Activated T-cell treated with anti-CD3 and anti-CD28 coated beads, Interleukin-2, amount 50 U/mL, for 24 hours (primary cell): ENCODE results near the gene ZP3.
"Not testable (repeated sequence)": the region's sequence is repeated elsewhere in the genome, so short reads cannot be mapped to it uniquely, and the experiment has no call there.

Experiments used
- DNase-seq: peaks from one replicate; pipeline ENCODE4 v3.0.0-alpha.2; 2020
- H3K27ac Mint-ChIP-seq: 2 replicates; pipeline ENCODE4 v1.8.0; 2020; ENCODE audit warnings: mild to moderate bottlenecking, mixed read lengths
- H3K27me3 Mint-ChIP-seq: 2 replicates; pipeline ENCODE4 v1.8.0; 2020; ENCODE audit warnings: mixed read lengths
- H3K36me3 Mint-ChIP-seq: 2 replicates; pipeline ENCODE4 v1.8.0; 2020; ENCODE audit warnings: low read depth, mixed read lengths
- H3K4me1 Mint-ChIP-seq: 2 replicates; pipeline ENCODE4 v1.8.0; 2020; ENCODE audit warnings: low read depth, mixed read lengths
- H3K4me3 Mint-ChIP-seq: 2 replicates; pipeline ENCODE4 v1.8.0; 2020; ENCODE audit warnings: mild to moderate bottlenecking, moderate library complexity, mixed read lengths
- H3K9me3 Mint-ChIP-seq: 2 replicates; pipeline ENCODE4 v1.8.0; 2020; ENCODE audit warnings: mixed read lengths

Gene ZP3

DNA sequence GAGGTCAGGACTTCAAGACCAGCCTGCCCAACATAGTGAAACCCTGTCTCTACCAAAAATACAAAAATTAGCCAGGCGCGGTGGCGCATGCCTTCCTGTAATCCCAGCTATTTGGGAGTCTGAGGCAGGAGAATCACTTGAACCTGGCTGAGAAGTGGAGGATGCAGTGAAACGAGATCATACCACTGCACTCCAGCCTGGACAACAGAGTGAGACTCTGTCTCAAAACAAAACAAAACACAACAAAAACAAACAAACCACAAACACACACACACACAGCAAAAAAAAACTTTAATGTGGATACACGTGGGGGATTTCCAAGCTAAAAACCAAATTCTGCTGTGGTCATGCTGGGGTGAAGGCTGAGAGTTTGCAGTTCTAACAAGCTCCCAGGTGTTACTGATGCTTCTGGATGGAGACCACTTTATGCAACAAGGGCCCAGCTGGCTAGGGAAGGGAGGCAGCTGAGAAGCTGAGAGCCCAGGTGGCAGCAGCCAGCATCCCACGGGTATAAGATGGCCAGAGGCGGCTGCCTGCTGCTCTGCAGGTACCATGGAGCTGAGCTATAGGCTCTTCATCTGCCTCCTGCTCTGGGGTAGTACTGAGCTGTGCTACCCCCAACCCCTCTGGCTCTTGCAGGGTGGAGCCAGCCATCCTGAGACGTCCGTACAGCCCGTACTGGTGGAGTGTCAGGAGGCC is at the start of gene ZP3:
TSS of gene ZP3 (plus strand) at position 538 of the 699 bp plus-strand sequence. CDS start at position 553, 15 bp downstream.
- Mint-ChIP-seq H3K27me3 (no peaks in the 10 kb centered on the region), H3K4me3 (no peak within 1 kb of the TSS), H3K27ac (no peak within 1 kb of the TSS), H3K4me1 (peaks cover 9% of the 10 kb centered on the region), H3K36me3 (no peaks in the 10 kb centered on the region), H3K9me3 (no peaks in the 10 kb centered on the region)
- DNase-seq, result no peak

DNA sequence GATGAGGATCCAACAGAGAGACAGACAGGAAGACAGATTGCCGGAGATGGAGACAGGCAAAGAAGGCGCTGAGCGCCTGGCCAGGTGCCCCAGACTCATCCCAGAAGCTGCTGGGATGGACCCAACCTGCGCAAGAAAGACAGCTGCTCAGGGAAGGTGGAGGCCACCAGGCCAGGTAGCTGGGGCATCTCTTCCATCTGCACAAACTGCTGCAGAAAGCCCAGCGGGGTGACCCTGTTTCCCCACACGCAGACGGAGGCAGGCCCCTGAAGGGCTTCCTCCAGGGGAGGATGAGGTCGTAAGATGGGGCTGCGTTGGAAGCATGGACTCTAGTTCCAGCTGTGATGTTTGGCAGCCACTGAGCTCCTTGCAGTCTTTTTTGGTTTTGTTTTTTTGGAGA is 49.5 kb upstream of the ZP3 start:
- no peak overlapping the region for H3K27ac Mint-ChIP-seq
- H3K36me3 Mint-ChIP-seq, result no peaks in the 10 kb centered on the region
- no peak for DNase-seq
- no peaks in the 10 kb centered on the region for H3K9me3 Mint-ChIP-seq
- peaks cover 5% of the 10 kb centered on the region for H3K4me1 Mint-ChIP-seq
- H3K27me3 Mint-ChIP-seq, result peaks cover 14% of the 10 kb centered on the region
- no peak overlapping the region for H3K4me3 Mint-ChIP-seq

DNA sequence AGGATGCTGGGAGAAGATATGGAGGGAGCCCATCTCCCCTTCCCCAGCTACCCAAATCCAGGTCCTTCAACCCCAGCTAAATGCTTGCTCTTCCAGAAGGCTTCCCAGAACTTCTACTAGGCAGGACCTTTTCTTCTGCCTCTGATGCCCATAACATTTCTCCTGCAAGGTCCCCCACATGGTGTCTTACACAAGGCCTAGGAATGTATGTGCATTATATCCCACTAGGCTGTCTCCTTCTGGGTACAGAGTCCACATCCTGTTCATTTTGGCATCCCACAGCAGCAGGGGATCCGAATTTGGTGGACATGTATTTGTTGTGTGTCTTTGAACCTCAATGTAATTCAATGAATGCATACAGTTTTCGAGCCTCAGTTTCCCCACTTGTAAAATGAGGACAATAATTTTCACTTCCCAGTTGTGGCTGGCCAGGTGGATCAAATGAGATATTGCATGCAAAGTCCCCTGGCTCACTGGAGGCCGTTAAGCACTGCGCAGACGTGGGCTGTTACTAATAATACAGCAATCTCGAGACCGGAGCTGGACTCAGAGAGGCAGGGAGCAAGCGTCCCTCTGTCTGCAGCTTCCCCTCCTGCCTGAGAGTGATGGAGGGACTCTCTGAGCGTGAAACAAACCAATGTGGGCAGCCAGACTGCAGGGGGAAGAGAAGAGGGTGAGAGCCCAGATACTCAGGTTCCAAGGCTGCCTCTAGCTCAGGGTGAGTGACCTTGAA is 47.4 kb upstream of the ZP3 start:
- no peaks in the 10 kb centered on the region for H3K9me3 Mint-ChIP-seq
- no peak for DNase-seq
- no peaks in the 10 kb centered on the region for H3K36me3 Mint-ChIP-seq
- peaks cover 7% of the 10 kb centered on the region for H3K4me1 Mint-ChIP-seq
- no peak overlapping the region for H3K27ac Mint-ChIP-seq
- H3K27me3 Mint-ChIP-seq, result peaks cover 9% of the 10 kb centered on the region
- H3K4me3 Mint-ChIP-seq, result no peak overlapping the region

DNA sequence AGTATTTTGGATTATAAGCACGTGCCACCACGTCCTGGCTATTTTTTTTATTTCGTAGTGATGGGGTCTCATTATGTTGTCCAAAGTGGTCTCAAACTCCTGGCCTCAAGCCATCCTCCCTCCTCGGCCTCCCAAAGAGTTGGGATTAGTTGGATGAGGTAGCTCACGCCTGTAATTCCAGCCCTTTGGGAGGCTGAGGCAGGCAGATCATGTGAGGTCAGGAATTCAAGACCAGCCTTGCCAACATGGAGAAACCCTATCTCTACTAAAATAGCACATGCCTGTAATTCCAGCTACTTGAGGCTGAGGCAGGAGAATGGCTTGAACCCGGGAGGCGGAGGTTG is 44.2 kb upstream of the ZP3 start:
- no peaks in the 10 kb centered on the region for H3K36me3 Mint-ChIP-seq
- peaks cover 7% of the 10 kb centered on the region for H3K4me1 Mint-ChIP-seq
- no peaks in the 10 kb centered on the region for H3K27me3 Mint-ChIP-seq
- H3K4me3 Mint-ChIP-seq, result peak overlapping the region; percentile 63
- DNase-seq, result no peak
- peak overlapping the region; percentile 85 for H3K27ac Mint-ChIP-seq
- H3K9me3 Mint-ChIP-seq, result no peaks in the 10 kb centered on the region

DNA sequence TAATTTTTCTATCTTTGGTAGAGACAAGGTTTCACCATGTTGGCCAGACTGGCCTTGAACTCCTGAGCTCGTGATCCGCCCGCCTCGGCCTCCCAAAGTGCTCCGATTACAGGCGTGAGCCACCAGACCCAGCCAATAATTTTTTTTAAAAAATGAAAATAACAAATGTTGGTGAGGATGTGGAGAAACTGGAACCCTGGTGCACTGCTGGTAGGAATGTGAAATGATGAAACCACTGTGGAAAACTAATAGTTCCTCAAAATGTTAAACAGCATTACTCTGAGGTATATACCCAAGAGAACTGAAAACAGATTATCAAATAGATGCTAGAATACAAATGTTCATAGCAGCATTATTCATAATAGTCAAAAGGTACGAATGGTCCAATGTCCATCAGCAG is 42.9 kb upstream of the ZP3 start:
- H3K36me3 Mint-ChIP-seq, result no peaks in the 10 kb centered on the region
- no peak overlapping the region for H3K27ac Mint-ChIP-seq

DNA sequence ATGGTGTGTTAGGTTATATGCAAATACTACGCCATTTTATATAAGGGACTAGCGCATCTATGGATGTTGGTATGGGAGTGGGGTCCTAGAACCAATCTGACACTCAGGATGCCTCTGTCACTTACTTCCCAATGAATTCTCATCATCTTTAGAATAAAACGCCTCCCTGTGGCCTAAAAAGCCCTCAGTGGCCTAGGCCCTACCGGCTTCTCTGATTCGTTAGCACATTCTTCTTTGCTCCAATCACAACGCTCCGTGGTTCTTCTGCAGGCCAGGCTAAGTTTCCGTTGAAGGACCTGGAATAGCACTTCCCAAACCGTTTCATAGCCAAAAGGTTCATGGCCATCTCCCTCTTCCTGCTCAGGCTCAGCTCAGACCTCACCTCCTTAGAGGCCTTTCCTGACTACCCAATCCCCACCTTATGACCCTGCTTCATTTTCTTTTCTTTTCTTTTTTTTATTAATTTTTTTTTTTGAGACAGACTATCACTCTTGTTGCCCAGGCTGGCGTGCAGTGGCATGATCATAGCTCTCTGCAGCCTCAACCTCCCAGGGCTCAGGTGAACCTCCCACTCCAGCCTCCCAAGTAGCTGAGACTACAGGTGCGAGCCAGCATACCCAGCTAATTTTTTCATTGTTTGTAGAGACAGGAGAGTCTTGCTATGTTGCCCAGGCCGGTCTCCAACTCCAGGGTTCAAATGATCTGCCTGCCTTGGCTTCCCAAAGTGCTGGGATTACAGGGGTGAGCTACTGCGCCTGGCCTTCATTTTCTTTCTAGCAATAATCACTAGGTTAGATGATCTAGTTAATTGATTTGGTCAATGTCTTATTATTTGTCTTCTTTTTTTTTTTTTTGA is 41.4 kb upstream of the ZP3 start:
- DNase-seq, result no peak
- H3K4me1 Mint-ChIP-seq, result peaks cover 7% of the 10 kb centered on the region
- H3K27ac Mint-ChIP-seq, result no peak overlapping the region
- H3K9me3 Mint-ChIP-seq, result no peaks in the 10 kb centered on the region
- no peaks in the 10 kb centered on the region for H3K36me3 Mint-ChIP-seq
- no peaks in the 10 kb centered on the region for H3K27me3 Mint-ChIP-seq
- H3K4me3 Mint-ChIP-seq, result no peak overlapping the region

More for the DNA sequence above, 42.9 kb upstream of the ZP3 start:
- peaks cover 7% of the 10 kb centered on the region for H3K4me1 Mint-ChIP-seq
- DNase-seq, result no peak
- no peaks in the 10 kb centered on the region for H3K9me3 Mint-ChIP-seq
- no peaks in the 10 kb centered on the region for H3K27me3 Mint-ChIP-seq
- H3K4me3 Mint-ChIP-seq, result no peak overlapping the region

DNA sequence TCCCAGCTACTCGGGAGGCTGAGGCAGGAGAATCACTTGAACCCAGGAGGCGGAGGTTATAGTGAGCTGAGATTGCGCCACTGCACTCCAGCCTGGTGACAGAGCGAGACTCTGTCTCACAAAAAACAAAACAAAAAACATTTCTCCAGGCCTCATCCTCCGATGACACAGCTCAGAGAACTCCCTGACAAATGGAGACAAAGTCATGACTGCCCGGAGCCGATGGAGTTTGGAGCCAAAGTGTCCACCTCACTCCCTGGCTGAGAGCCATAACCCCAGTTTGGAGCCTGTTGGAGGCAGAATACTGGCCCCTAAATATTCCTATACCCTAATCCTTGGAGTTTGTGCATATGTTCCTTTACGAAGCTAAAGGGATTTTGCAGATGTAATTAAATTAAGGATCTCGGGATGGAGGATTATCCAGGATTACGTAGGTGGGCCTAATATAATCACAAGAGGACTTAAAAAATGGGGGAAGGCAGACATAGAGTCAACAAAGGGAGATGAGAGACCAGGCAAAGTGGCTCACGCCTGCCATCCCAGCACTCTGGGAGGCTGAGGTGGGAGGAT is 38.0 kb upstream of the ZP3 start:
- Mint-ChIP-seq H3K9me3 (no peaks in the 10 kb centered on the region), H3K4me3 (no peak overlapping the region), H3K36me3 (no peaks in the 10 kb centered on the region), H3K27ac (no peak overlapping the region), H3K27me3 (no peaks in the 10 kb centered on the region), H3K4me1 (peaks cover 3% of the 10 kb centered on the region)
- DNase-seq, result no peak

DNA sequence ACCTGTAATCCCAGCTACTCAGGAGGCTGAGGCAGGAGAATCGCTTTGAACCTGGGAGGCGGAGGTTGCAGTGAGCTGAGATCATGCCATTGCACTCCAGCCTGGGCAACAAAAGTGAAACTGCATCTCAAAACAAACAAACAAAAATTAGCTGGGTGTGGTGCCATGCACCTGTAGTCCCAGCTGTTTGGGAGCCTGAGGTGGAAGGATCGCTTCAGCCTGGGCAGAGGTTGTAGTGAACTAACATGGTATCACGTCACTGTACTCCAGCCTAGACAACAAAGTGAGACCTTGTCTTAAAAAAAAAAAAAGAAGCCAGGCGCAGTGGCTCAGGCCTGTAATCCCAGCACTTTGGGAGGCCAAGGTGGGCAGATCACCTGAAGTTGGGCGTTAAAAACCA is 37.0 kb upstream of the ZP3 start:
- H3K4me3 Mint-ChIP-seq, DNase-seq, H3K9me3 Mint-ChIP-seq, H3K27me3 Mint-ChIP-seq, H3K36me3 Mint-ChIP-seq, H3K27ac Mint-ChIP-seq: not testable (repeated sequence)
- H3K4me1 Mint-ChIP-seq, result peaks cover 12% of the 10 kb centered on the region

DNA sequence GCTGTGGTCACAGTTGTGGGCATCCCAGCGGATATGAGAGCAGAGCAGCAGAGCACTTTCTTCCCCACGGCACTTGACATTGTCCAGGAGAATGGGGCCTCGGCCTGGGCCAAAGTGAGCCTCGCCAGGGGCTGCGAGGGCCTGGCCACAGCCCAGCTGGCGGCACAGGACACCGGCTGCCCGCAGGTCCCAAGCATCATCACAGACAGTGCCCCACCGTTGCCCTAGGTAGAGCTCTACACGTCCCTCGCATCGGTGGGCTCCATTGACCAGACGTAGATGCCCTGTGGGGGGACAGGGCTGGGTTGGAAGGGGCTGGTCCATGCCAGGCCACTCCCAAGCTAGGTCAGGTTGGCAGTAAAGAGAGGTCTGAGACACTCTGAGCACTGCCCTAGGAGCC is 34.7 kb upstream of the ZP3 start:
- Mint-ChIP-seq H3K9me3 (no peaks in the 10 kb centered on the region), H3K36me3 (no peaks in the 10 kb centered on the region), H3K4me1 (peaks cover 18% of the 10 kb centered on the region), H3K4me3 (no peak overlapping the region), H3K27ac (no peak overlapping the region), H3K27me3 (no peaks in the 10 kb centered on the region)
- DNase-seq, result no peak

DNA sequence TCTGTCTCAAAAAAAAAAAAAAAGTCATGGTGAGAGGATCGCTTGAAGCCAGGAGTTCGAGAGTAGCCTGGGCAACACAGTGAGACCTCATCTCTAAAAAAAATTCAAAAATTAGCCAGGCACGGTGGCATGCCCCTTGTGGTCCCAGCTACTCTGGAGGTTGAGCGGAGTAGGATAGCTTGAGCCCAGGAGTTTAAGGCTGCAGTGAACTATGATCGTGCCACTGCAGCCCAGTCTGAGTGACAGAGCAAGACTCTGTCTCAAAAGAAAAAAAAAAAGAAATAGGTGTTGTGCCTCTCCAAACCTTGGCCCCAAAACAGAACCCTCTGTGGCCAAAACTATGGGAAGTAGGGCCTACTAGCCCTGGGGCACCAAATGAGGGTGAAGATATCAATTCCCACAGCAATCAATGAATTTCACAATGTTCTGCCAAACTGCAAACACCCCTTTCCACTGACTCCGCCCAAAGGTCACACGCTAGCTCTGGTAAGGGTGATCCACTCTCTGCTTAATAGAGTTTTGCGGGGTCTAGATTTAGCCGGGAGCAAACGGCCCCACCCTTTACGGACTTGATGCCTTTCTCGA is 32.1 kb upstream of the ZP3 start:
- no peaks in the 10 kb centered on the region for H3K36me3 Mint-ChIP-seq
- H3K27me3 Mint-ChIP-seq, result no peaks in the 10 kb centered on the region
- no peak for DNase-seq
- peak overlapping the region; percentile 79 for H3K4me3 Mint-ChIP-seq
- no peaks in the 10 kb centered on the region for H3K9me3 Mint-ChIP-seq
- H3K27ac Mint-ChIP-seq, result peak overlapping the region; percentile 98
- H3K4me1 Mint-ChIP-seq, result peaks cover 26% of the 10 kb centered on the region

DNA sequence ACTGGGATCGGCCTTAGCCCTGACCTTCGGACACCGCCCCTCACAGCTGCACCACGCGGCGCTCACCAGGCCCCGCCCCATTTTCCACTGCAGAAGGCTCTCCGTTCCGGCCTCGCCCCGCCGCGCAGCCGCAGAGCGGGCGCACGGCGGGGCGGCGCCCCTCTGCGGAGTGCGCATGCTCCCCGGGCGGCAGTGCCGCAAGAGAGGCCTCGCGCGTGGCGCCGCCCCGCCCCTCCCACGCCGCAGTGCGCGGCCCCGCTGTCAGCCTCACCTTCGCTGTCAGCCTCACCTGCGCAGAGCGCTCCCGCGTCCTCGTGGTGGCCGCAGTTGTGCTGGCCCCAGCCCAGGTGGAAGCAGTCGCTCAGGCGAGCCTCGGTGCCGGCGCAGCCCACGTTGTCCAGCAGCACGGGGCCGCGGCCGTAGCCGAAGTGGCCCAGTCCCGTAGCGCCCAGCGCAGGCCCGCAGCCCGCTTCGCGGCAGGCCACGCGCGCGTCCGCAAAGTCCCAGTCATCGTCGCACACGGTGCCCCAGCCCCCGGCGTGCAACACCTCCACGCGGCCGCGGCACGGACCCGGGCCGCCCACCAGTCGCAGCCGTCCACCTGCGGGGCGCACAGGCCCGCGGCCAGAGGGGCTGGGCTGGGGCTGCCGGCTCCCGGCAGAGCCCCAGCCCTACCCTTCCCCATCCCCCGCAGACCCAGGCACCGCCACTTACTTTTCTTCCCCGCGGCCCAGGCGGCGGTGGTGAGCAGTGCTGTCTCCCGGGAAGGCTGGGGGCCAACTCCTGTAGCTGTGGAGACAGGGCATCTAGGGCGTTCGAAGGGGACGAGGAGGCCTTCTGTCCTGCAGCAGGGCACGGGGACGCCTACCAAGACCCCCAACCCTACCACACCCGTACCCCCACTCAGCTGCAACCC is 31.4 kb upstream of the ZP3 start:
- no peaks in the 10 kb centered on the region for H3K9me3 Mint-ChIP-seq
- H3K27me3 Mint-ChIP-seq, result no peaks in the 10 kb centered on the region
- peaks cover 2% of the 10 kb centered on the region for H3K36me3 Mint-ChIP-seq
- H3K4me1 Mint-ChIP-seq, result peaks cover 30% of the 10 kb centered on the region
- peak overlapping the region; percentile 98 for H3K27ac Mint-ChIP-seq
- peak; percentile 95 for DNase-seq
- H3K4me3 Mint-ChIP-seq, result peak overlapping the region; percentile 79

DNA sequence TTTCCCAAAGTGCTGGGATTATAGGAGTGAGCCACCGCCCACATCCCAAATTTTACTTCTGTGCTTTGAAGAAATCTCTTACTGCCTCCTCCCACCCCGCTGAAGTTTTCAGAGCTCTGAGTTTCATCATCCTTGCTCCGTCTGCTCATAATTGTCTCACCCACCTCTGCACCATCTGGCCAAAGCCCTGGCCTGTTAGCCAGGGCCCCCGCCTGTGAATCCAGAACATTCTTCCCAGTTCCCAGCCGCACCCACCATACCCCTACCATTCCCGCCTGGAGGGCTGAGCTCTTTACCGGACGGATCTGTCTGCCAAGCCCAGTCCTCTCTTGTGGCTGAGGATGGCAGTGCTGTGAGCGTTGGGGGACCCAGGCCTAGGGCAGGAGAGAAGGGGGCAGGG is 29.8 kb upstream of the ZP3 start:
- Mint-ChIP-seq H3K36me3 (peaks cover 2% of the 10 kb centered on the region), H3K9me3 (no peaks in the 10 kb centered on the region), H3K4me3 (no peak overlapping the region), H3K27me3 (no peaks in the 10 kb centered on the region), H3K4me1 (peaks cover 30% of the 10 kb centered on the region), H3K27ac (no peak overlapping the region)
- DNase-seq, result no peak

DNA sequence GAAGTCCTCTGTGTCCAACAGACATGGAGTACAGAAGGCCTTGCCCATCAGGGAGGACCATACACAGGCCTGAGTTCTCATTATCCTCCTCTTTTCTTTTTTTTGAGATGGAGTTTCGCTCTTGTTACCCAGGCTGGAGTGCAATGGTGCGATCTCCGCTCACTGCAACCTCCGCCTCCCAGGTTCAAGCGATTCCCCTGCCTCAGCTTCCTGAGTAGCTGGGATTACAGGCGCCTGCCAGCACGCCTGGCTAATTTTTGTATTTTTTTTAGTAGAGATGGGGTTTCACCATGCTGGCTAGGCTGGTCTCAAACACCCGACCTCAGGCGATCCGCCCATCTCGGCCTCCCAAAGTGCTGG is 29.2 kb upstream of the ZP3 start:
- not testable (repeated sequence) for H3K9me3 Mint-ChIP-seq, H3K27ac Mint-ChIP-seq, H3K36me3 Mint-ChIP-seq, DNase-seq, H3K27me3 Mint-ChIP-seq, H3K4me3 Mint-ChIP-seq
- peaks cover 30% of the 10 kb centered on the region for H3K4me1 Mint-ChIP-seq
